GM18505 (cell line): ENCODE measurements around the gene ARSH.

ENCODE experiments used
- ATAC-seq: cut with Tn5 transposase; IDR thresholded peaks from one replicate; pipeline ENCODE4 v1.9.1; 2021; ENCODE audit not compliant: unreplicated experiment
- POLR2A ChIP-seq: IDR thresholded peaks from 4 replicates; pipeline ENCODE4 v1.6.1; 2011; ENCODE audit warnings: borderline replicate concordance; ENCODE audit not compliant: insufficient read depth, insufficient read length; ENCODE audit errors: extremely low read depth

Gene ARSH

DNA sequence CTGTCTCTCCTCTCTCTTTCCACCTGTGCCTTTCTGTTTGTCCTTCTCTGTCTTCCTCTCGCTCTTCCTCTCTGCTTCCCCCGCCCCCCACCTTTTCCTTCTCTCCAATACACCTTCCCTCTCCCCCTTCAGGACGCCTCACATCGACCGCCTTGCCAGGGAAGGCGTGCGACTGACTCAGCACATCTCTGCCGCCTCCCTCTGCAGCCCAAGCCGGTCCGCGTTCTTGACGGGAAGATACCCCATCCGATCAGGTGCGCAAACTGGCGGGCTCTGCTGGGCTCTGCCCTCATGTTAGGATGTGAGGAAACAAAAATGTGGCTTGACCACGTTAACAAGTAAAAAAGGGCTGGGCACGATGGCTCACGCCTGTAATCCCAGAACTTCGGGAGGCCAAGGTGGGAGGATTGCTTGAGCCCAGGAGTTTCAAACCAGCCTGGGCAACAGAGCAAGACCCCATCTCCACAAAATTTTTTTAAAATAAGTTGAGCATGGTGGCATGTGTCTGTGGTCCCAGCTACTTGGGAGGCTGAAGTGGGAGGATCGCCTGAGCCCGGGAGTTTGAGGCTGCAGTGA, 70.2 kb downstream of the ARSH start:
- no peak for ATAC-seq
- no peak for TF ChIP-seq POLR2A
